Measurements from ENCODE around the gene RNU2-1. TPM values are rescaled to one million over a fixed set of nuclear protein-coding genes. Genes with fewer than 3 reads are reported as not detected.
"Not testable (repeated sequence)": the region's sequence is repeated elsewhere in the genome, so short reads cannot be mapped to it uniquely, and the experiment has no call there.

The RNU2-1 gene
- total RNA-seq (2012; rRNA removed): not detected in 2 replicates

DNA sequence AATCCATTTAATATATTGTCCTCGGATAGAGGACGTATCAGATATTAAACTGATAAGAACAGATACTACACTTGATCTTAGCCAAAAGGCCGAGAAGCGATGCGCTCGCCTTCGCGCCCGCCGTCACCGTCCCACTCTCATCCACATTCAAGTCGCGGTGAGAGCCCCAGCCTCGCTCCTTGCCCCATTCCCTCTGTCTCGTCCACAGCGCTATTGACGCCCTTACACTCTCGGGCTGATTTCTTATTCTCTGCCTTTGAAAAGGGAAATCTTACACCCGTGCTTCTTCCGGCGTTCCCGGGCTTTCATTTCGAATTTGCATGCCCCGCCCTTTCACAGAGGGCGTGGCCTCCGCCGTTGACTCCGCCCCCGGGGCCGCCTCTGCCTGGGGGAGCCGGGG lies at the start of gene RNU2-1:
Gene RNU2-1 (minus strand): TSS at position 101 of the 400 bp plus-strand sequence.
- H3K4me2 ChIP-seq (ENCODE audit: low read length); H3K36me3 ChIP-seq (ENCODE audit: insufficient read depth, low read length); H3K9ac ChIP-seq (ENCODE audit: low read depth, low read length); H3K4me3 ChIP-seq (ENCODE audit: low read length); H3K27me3 ChIP-seq (ENCODE audit: control insufficient read depth, insufficient read depth, low read length); H3K4me1 ChIP-seq (ENCODE audit: control insufficient read depth, insufficient read depth, low read length); H3K9me3 ChIP-seq (replicated peaks; ENCODE audit: low read length): not testable (repeated sequence)

- H3K4me3 ChIP-seq (ENCODE audit: low read length); H3K27me3 ChIP-seq (ENCODE audit: control insufficient read depth, insufficient read depth, low read length); H3K36me3 ChIP-seq (ENCODE audit: insufficient read depth, low read length); H3K4me1 ChIP-seq (ENCODE audit: control insufficient read depth, insufficient read depth, low read length); H3K4me2 ChIP-seq (ENCODE audit: low read length); H3K9ac ChIP-seq (ENCODE audit: low read depth, low read length); H3K9me3 ChIP-seq (replicated peaks; ENCODE audit: low read length): not testable (repeated sequence)
Measured at GRCh38 chr17:43272914-43273313, 39.1 kb upstream of the RNU2-1 start.

DNA sequence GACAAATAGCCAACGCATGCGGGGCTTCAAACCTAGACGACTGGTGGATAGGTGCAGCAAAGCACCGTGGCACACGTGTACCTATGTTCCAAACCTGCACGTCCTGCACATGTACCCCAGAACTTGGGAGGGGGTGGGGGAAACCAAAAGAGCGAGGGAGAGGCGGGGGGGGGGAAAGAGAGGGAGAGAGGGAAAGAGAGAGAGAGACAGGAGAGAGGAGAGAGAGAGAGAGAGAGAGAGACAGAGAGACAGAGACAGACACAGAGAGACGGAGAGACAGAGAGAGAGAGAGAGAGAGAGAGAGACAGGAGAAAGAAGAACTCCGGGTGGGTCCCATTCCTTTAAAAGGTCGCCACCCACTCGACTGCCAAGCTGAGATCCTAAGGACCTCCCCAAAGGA lies 38.7 kb upstream of the RNU2-1 start:
- not testable (repeated sequence) for H3K9me3 ChIP-seq (replicated peaks; ENCODE audit: low read length); H3K4me1 ChIP-seq (ENCODE audit: control insufficient read depth, insufficient read depth, low read length); H3K9ac ChIP-seq (ENCODE audit: low read depth, low read length); H3K36me3 ChIP-seq (ENCODE audit: insufficient read depth, low read length); H3K4me2 ChIP-seq (ENCODE audit: low read length); H3K27me3 ChIP-seq (ENCODE audit: control insufficient read depth, insufficient read depth, low read length); H3K4me3 ChIP-seq (ENCODE audit: low read length)

GRCh38 chr17:43270552-43271504 lies 37.1 kb upstream of the RNU2-1 start:
- H3K27me3 ChIP-seq (ENCODE audit: control insufficient read depth, insufficient read depth, low read length); H3K4me1 ChIP-seq (ENCODE audit: control insufficient read depth, insufficient read depth, low read length); H3K9ac ChIP-seq (ENCODE audit: low read depth, low read length); H3K4me3 ChIP-seq (ENCODE audit: low read length); H3K36me3 ChIP-seq (ENCODE audit: insufficient read depth, low read length); H3K4me2 ChIP-seq (ENCODE audit: low read length); H3K9me3 ChIP-seq (replicated peaks; ENCODE audit: low read length): not testable (repeated sequence)

- H3K4me2 ChIP-seq (ENCODE audit: low read length); H3K9me3 ChIP-seq (replicated peaks; ENCODE audit: low read length); H3K4me1 ChIP-seq (ENCODE audit: control insufficient read depth, insufficient read depth, low read length); H3K36me3 ChIP-seq (ENCODE audit: insufficient read depth, low read length); H3K9ac ChIP-seq (ENCODE audit: low read depth, low read length); H3K27me3 ChIP-seq (ENCODE audit: control insufficient read depth, insufficient read depth, low read length); H3K4me3 ChIP-seq (ENCODE audit: low read length): not testable (repeated sequence)
Measured at GRCh38 chr17:43246456-43246855, 12.7 kb upstream of the RNU2-1 start.

DNA sequence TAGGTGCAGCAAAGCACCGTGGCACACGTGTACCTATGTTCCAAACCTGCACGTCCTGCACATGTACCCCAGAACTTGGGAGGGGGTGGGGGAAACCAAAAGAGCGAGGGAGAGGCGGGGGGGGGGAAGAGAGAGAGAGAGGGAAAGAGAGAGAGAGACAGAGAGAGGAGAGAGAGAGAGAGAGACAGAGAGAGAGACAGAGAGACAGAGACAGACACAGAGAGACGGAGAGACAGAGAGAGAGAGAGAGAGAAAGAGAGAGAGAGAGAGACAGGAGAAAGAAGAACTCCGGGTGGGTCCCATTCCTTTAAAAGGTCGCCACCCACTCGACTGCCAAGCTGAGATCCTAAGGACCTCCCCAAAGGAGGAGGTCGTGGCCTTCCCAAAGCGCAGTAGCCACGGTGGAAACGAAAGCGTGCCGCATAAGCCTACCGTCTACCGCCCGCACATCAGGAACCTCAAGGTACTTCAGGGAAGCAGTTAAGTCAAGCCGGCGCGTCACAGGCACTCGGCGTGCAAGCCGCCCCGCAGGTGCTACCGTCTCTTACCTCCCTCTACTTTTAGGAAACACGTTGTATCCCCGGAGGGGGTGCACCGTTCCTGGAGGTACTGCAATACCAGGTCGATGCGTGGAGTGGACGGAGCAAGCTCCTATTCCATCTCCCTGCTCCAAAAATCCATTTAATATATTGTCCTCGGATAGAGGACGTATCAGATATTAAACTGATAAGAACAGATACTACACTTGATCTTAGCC lies 7.0 kb upstream of the RNU2-1 start:
- H3K9ac ChIP-seq (ENCODE audit: low read depth, low read length); H3K4me1 ChIP-seq (ENCODE audit: control insufficient read depth, insufficient read depth, low read length); H3K9me3 ChIP-seq (replicated peaks; ENCODE audit: low read length); H3K27me3 ChIP-seq (ENCODE audit: control insufficient read depth, insufficient read depth, low read length); H3K4me3 ChIP-seq (ENCODE audit: low read length); H3K4me2 ChIP-seq (ENCODE audit: low read length); H3K36me3 ChIP-seq (ENCODE audit: insufficient read depth, low read length): not testable (repeated sequence)

GRCh38 chr17:43239597-43239996 lies 5.8 kb upstream of the RNU2-1 start:
- not testable (repeated sequence) for H3K4me1 ChIP-seq (ENCODE audit: control insufficient read depth, insufficient read depth, low read length); H3K4me3 ChIP-seq (ENCODE audit: low read length); H3K9ac ChIP-seq (ENCODE audit: low read depth, low read length); H3K9me3 ChIP-seq (replicated peaks; ENCODE audit: low read length); H3K36me3 ChIP-seq (ENCODE audit: insufficient read depth, low read length); H3K27me3 ChIP-seq (ENCODE audit: control insufficient read depth, insufficient read depth, low read length); H3K4me2 ChIP-seq (ENCODE audit: low read length)

- not testable (repeated sequence) for H3K9ac ChIP-seq (ENCODE audit: low read depth, low read length); H3K4me1 ChIP-seq (ENCODE audit: control insufficient read depth, insufficient read depth, low read length); H3K4me2 ChIP-seq (ENCODE audit: low read length); H3K9me3 ChIP-seq (replicated peaks; ENCODE audit: low read length); H3K27me3 ChIP-seq (ENCODE audit: control insufficient read depth, insufficient read depth, low read length); H3K4me3 ChIP-seq (ENCODE audit: low read length); H3K36me3 ChIP-seq (ENCODE audit: insufficient read depth, low read length)
Measured at GRCh38 chr17:43233263-43233662, 514 bp downstream of the RNU2-1 start.

DNA sequence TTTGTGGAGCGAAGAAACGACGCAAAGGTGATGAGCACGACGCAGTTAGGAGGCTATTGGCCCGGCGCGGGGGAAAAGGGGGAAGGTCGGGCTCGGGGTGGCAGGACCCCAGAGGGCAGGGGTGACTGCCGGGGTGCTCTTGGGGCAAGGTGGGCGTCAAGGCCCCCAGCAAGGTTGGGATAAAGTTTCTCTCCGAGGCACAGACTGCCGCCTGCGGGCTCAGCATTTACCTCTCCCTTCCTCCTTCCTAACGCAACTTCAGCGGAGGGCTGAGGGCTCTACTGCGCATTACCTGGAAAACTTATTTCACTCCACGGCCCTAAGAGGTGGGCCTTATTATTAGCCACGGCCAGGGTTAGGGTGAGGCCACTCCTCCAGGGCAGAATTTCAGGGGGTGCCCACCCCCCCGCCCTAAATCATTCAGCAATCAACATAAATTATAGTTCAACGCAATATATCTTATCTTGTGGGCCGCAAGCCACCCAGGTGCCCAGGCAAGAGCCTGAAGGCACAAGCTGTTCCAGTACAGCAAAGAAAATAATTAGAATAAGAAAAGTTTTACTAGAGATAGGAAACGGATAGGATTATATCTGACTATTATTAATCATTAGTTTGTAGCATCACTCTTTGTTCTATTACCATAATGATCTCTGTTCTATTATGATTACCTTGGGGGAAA lies 1.6 kb downstream of the RNU2-1 start:
- Histone ChIP-seq H3K9ac (ENCODE audit: low read depth, low read length) (peak overlapping the region; percentile 52), H3K4me2 (ENCODE audit: low read length) (peak overlapping the region; percentile 35)
- not testable (repeated sequence) for H3K36me3 ChIP-seq (ENCODE audit: insufficient read depth, low read length); H3K9me3 ChIP-seq (replicated peaks; ENCODE audit: low read length); H3K27me3 ChIP-seq (ENCODE audit: control insufficient read depth, insufficient read depth, low read length); H3K4me1 ChIP-seq (ENCODE audit: control insufficient read depth, insufficient read depth, low read length); H3K4me3 ChIP-seq (ENCODE audit: low read length)

- not testable (repeated sequence) for H3K36me3 ChIP-seq (ENCODE audit: insufficient read depth, low read length); H3K27me3 ChIP-seq (ENCODE audit: control insufficient read depth, insufficient read depth, low read length); H3K9me3 ChIP-seq (replicated peaks; ENCODE audit: low read length); H3K4me1 ChIP-seq (ENCODE audit: control insufficient read depth, insufficient read depth, low read length); H3K4me3 ChIP-seq (ENCODE audit: low read length)
- Histone ChIP-seq H3K4me2 (ENCODE audit: low read length) (peak overlapping the region; percentile 35), H3K9ac (ENCODE audit: low read depth, low read length) (peak overlapping the region; percentile 52)
Measured at GRCh38 chr17:43231205-43232020, 2.4 kb downstream of the RNU2-1 start.

All from skeletal muscle satellite cell (primary cell).